IMR-90 (cell line): Measurements from ENCODE around the gene C12orf54. TPM values are rescaled to one million over a fixed set of nuclear protein-coding genes. Genes with fewer than 3 reads are reported as not detected.

Source experiments
- ATAC-seq: fragments of 200-7000 bp; cut with Tn5 transposase; 2 replicates; pipeline ENCODE4 v1.9.1; 2020; ENCODE audit warnings: low read depth, mild to moderate bottlenecking, moderate library complexity
- BruUV-seq: library from RNA; stranded (reverse); fragments of 400-500 nt; replicated peaks from 2 replicates; lab custom pipeline; 2021; lab: Mats Ljungman, UMichigan
- CTCF ChIA-PET: fragments of 300-600 bp; formaldehyde crosslinking; extraction: SDS; loops from one replicate; lab custom pipeline; 2021; ENCODE audit warnings: antibody characterized with exemption; lab: Yijun Ruan, JAX
- POLR2A ChIA-PET: fragments of 300-600 bp; sonication (Branson Sonifier 250); formaldehyde crosslinking; loops from one replicate; lab custom pipeline; 2022; ENCODE audit warnings: antibody characterized with exemption; ENCODE audit not compliant: unreplicated experiment; lab: Charles Lee
- DNase-seq: peaks from one replicate; pipeline ENCODE4 v3.0.0; 2013
- H2AFZ ChIP-seq: replicated peaks from 2 replicates; pipeline ENCODE3; 2013; ENCODE audit warnings: low read length, mild to moderate bottlenecking; ENCODE audit not compliant: poor library complexity
- H2AK5ac ChIP-seq: 2 replicates; pipeline ENCODE4 v1.6.1; 2013; ENCODE audit warnings: low read depth, low read length, inconsistent platforms
- H2AK9ac ChIP-seq: replicated peaks from 2 replicates; pipeline ENCODE3; 2013; ENCODE audit warnings: mild to moderate bottlenecking, low read depth, low read length, moderate library complexity; ENCODE audit not compliant: poor library complexity
- H2BK120ac ChIP-seq: 2 replicates; pipeline ENCODE4 v1.6.1; 2013; ENCODE audit warnings: low read depth, low read length, inconsistent platforms
- H2BK15ac ChIP-seq: 3 replicates; pipeline ENCODE4 v1.6.1; 2013; ENCODE audit warnings: low read depth, low read length, inconsistent platforms
- H2BK20ac ChIP-seq: 2 replicates; pipeline ENCODE4 v1.6.1; 2013; ENCODE audit warnings: low read depth, mild to moderate bottlenecking, inconsistent platforms, low read length, moderate library complexity
- H2BK5ac ChIP-seq: 2 replicates; pipeline ENCODE4 v1.6.1; 2013; ENCODE audit warnings: mild to moderate bottlenecking, low read depth, low read length, inconsistent platforms; ENCODE audit not compliant: poor library complexity, severe bottlenecking
- H3K14ac ChIP-seq: replicated peaks from 2 replicates; pipeline ENCODE4 v1.6.1; 2013; ENCODE audit warnings: low read depth, low read length, inconsistent platforms
- H3K18ac ChIP-seq: 2 replicates; pipeline ENCODE4 v1.6.1; 2013; ENCODE audit warnings: low read depth, low read length, control low read depth
- H3K23ac ChIP-seq: 2 replicates; pipeline ENCODE4 v1.6.1; 2013; ENCODE audit warnings: low read depth, low read length, inconsistent platforms
- H3K27ac ChIP-seq: 2 replicates; pipeline ENCODE4 v1.5.1; 2013; ENCODE audit warnings: mild to moderate bottlenecking, control low read depth, low read length; ENCODE audit not compliant: insufficient read depth
- H3K27me3 ChIP-seq: 2 replicates; pipeline ENCODE4 v1.6.1; 2013; ENCODE audit warnings: low read length; ENCODE audit not compliant: control insufficient read depth, insufficient read depth
- H3K36me3 ChIP-seq: 2 replicates; pipeline ENCODE4 v1.6.1; 2013; ENCODE audit warnings: low read length, mixed read lengths; ENCODE audit not compliant: control insufficient read depth, insufficient read depth
- H3K4ac ChIP-seq: 2 replicates; pipeline ENCODE4 v1.6.1; 2013; ENCODE audit warnings: low read depth, low read length, inconsistent platforms
- H3K4me1 ChIP-seq: 2 replicates; pipeline ENCODE4 v1.6.1; 2013; ENCODE audit warnings: low read length, mixed read lengths; ENCODE audit not compliant: control insufficient read depth, insufficient read depth
- H3K4me2 ChIP-seq: 2 replicates; pipeline ENCODE4 v1.6.1; 2013; ENCODE audit warnings: low read depth, mild to moderate bottlenecking, control low read depth, low read length, moderate library complexity
- H3K4me3 ChIP-seq: 2 replicates; pipeline ENCODE4 v1.5.1; 2013; ENCODE audit warnings: low read depth, mild to moderate bottlenecking, control low read depth, low read length, moderate library complexity; ENCODE audit not compliant: insufficient read depth
- H3K56ac ChIP-seq: 2 replicates; pipeline ENCODE4 v1.6.1; 2013; ENCODE audit warnings: low read length, inconsistent platforms; ENCODE audit not compliant: insufficient read depth; ENCODE audit errors: extremely low read depth
- H3K79me1 ChIP-seq, 2 experiments: 2 replicates each; pipeline ENCODE4 v1.6.1; 2013; ENCODE audit warnings: low read length in 2 of 2, inconsistent platforms in 1 of 2, low read depth in 1 of 2
- H3K9ac ChIP-seq: 2 replicates; pipeline ENCODE4 v1.6.1; 2013; ENCODE audit warnings: low read depth, low read length, control low read depth
- H3K9me1 ChIP-seq: 2 replicates; pipeline ENCODE4 v1.6.1; 2013; ENCODE audit warnings: low read length, inconsistent platforms; ENCODE audit not compliant: insufficient read depth
- H3K9me3 ChIP-seq: 2 replicates; pipeline ENCODE4 v1.6.1; 2013; ENCODE audit warnings: low read length; ENCODE audit not compliant: control insufficient read depth, insufficient read depth
- H4K20me1 ChIP-seq: 2 replicates; pipeline ENCODE4 v1.6.1; 2013; ENCODE audit warnings: low read length, inconsistent platforms; ENCODE audit not compliant: insufficient read depth
- H4K5ac ChIP-seq: 2 replicates; pipeline ENCODE4 v1.6.1; 2013; ENCODE audit warnings: mild to moderate bottlenecking, low read depth, low read length, control low read depth
- H4K8ac ChIP-seq, 2 experiments: 2 replicates each; pipeline ENCODE4 v1.6.1; 2013; ENCODE audit warnings: low read depth in 2 of 2, low read length in 2 of 2, control low read depth in 1 of 2, inconsistent platforms in 1 of 2
- H4K91ac ChIP-seq: 2 replicates; pipeline ENCODE4 v1.6.1; 2013; ENCODE audit warnings: low read depth, low read length, inconsistent platforms; ENCODE audit not compliant: insufficient read depth
- BHLHE40 ChIP-seq: fragments of 150-350 bp; IDR thresholded peaks from 2 replicates; pipeline ENCODE4 v1.6.1; 2016; ENCODE audit warnings: mild to moderate bottlenecking, low read depth, low read length
- CEBPB ChIP-seq: IDR thresholded peaks from 2 replicates; pipeline ENCODE4 v1.6.1; 2012; ENCODE audit warnings: low read depth, low read length, improper control_type of control experiment
- CHD1 ChIP-seq: IDR thresholded peaks from 2 replicates; pipeline ENCODE4 v1.6.1; 2012; ENCODE audit warnings: low read depth, low read length, improper control_type of control experiment
- FOS ChIP-seq: fragments of 150-350 bp; IDR thresholded peaks from 2 replicates; pipeline ENCODE4 v1.6.1; 2016; ENCODE audit warnings: low read depth, low read length
- NFE2L2 ChIP-seq: fragments of 150-350 bp; IDR thresholded peaks from 2 replicates; pipeline ENCODE4 v1.6.1; 2016; ENCODE audit warnings: low read depth, mild to moderate bottlenecking, low read length
- POLR2A ChIP-seq: IDR thresholded peaks from 2 replicates; pipeline ENCODE4 v1.6.1; 2012; ENCODE audit warnings: mild to moderate bottlenecking, low read depth, low read length
- RAD21 ChIP-seq: IDR thresholded peaks from 2 replicates; pipeline ENCODE4 v1.6.1; 2012; ENCODE audit warnings: low read length, improper control_type of control experiment
- RCOR1 ChIP-seq: IDR thresholded peaks from 2 replicates; pipeline ENCODE4 v1.6.1; 2012; ENCODE audit warnings: mild to moderate bottlenecking, low read length, improper control_type of control experiment; ENCODE audit not compliant: insufficient replicate concordance
- RFX5 ChIP-seq: IDR thresholded peaks from 2 replicates; pipeline ENCODE4 v1.8.0; 2012; ENCODE audit warnings: low read depth, mild to moderate bottlenecking, low read length, moderate library complexity
- SMC3 ChIP-seq: fragments of 150-350 bp; IDR thresholded peaks from 2 replicates; pipeline ENCODE4 v1.6.1; 2016; ENCODE audit warnings: low read depth, mild to moderate bottlenecking, antibody characterized with exemption, low read length, moderate library complexity
- WGBS, 2 experiments: methylation state at CpG; one replicate each; pipeline versions ENCODE4 v1.1.5 to v1.1.7; 2013; ENCODE audit warnings: missing lambda C conversion rate in 2 of 2; ENCODE audit not compliant: insufficient read length in 1 of 2; ENCODE audit errors: extremely low coverage in 2 of 2; 5-methylcytosine and 5-hydroxymethylcytosine counted together
- dilution Hi-C: fragments of 300-500 bp; cut with HindIII; formaldehyde crosslinking; loops from one replicate; pipeline ENCODE4 v1.14.3; 2018; ENCODE audit warnings: low sequenced_read_pairs; ENCODE audit not compliant: unreplicated experiment
- in situ Hi-C: fragments of 300-500 bp; cut with MboI; formaldehyde crosslinking; loops from 3 replicates; pipeline ENCODE4 v1.14.3; 2019; ENCODE audit warnings: low sequenced_read_pairs, inconsistent platforms, mixed read lengths
- intact Hi-C: fragments of 100-400 bp; cut with micrococcal nuclease; formaldehyde crosslinking; loops from 2 replicates; pipeline ENCODE4 v1.10.0; 2022
- polyA plus RNA-seq, 3 experiments: library from polyadenylated mRNA; depleted of rRNA; stranded (reverse); fragments of >200 nt; gene quantifications; 2 replicates each; pipeline ENCODE4 v1.2.3, GENCODE V29; 2012; ENCODE audit warnings: low replicate concordance in 1 of 3
- total RNA-seq: library from RNA; depleted of rRNA; stranded (reverse); fragments of >200 nt; gene quantifications from 2 replicates; pipeline ENCODE4 v1.2.3, GENCODE V29; 2012
- TF ChIP-seq, protein P1 (sequence below): fragments of 150-350 bp; IDR thresholded peaks from 2 replicates; pipeline ENCODE4 v1.6.1; 2017; ENCODE audit warnings: mild to moderate bottlenecking, antibody characterized with exemption, low read length, low read depth
- TF ChIP-seq, protein P2 (sequence below): fragments of 150-350 bp; IDR thresholded peaks from 2 replicates; pipeline ENCODE4 v1.6.1; 2016; ENCODE audit warnings: low read depth, mild to moderate bottlenecking, low read length, moderate library complexity, borderline replicate concordance

C12orf54 gene
- total and polyA plus RNA-seq, 2 of the 4 experiments (the other 2 are of a cell fraction) = not detected

DNA sequence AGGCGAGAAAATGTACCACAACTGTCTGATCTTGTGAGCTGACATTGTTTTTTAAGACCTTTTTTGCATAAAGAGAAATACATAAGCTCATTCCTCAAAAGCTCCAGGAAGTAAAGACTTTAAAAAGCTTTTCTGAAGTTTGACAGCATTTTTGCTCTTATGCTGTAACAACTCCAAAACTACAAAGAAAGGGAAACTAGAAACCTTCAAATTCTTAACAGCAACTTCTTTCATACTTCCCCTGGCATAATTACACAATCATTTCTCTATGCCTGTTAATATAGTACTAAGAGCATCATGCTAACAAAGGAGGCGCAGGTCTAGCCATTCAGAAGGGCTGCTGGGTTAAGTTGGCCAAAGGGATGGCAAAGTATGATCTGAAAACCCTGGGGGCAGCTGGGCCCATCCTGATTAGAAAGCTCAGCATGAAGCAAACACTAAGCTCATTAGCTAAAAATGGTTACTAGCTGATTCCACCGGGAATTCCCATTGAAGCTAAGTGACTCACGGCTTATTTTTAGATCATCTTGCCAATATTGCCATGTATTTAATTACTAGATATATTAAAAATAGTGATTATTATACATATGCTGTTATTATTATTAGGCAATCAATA lies 36.0 kb upstream of the C12orf54 start:
- H3K14ac ChIP-seq = no peak overlapping the region
- H4K91ac ChIP-seq = no peak overlapping the region
- H4K8ac ChIP-seq = no peak overlapping the region
- no peak overlapping the region for H2BK20ac ChIP-seq
- no peak overlapping the region for H3K4me3 ChIP-seq
- H3K27ac ChIP-seq = no peak overlapping the region
- H3K56ac ChIP-seq = no peak overlapping the region
- H3K4me1 ChIP-seq = no peaks in the 10 kb centered on the region
- H3K9me3 ChIP-seq = no peaks in the 10 kb centered on the region
- no peak overlapping the region for H2BK5ac ChIP-seq
- in situ Hi-C loops = no loop called here
- H4K5ac ChIP-seq = no peak overlapping the region
- no peaks in the 10 kb centered on the region for H3K9me1 ChIP-seq
- no peaks in the 10 kb centered on the region for H3K79me1 ChIP-seq
- H2AK9ac ChIP-seq = no peak overlapping the region
- dilution Hi-C loops = no loop called here
- WGBS, 2 experiments = no CpG with 5 or more reads among the region's 4 CpGs
- ChIA-PET CTCF (no interaction called here), POLR2A (no interaction called here)
- TF ChIP-seq CEBPB (no peak), BHLHE40 (no peak), RCOR1 (no peak), POLR2A (no peak), SMC3 (no peak), RAD21 (no peak), FOS (no peak), NFE2L2 (no peak), RFX5 (no peak), CHD1 (no peak)
- TF ChIP-seq, protein P1, sequence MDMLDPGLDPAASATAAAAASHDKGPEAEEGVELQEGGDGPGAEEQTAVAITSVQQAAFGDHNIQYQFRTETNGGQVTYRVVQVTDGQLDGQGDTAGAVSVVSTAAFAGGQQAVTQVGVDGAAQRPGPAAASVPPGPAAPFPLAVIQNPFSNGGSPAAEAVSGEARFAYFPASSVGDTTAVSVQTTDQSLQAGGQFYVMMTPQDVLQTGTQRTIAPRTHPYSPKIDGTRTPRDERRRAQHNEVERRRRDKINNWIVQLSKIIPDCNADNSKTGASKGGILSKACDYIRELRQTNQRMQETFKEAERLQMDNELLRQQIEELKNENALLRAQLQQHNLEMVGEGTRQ = no peak
- TF ChIP-seq, protein P2, sequence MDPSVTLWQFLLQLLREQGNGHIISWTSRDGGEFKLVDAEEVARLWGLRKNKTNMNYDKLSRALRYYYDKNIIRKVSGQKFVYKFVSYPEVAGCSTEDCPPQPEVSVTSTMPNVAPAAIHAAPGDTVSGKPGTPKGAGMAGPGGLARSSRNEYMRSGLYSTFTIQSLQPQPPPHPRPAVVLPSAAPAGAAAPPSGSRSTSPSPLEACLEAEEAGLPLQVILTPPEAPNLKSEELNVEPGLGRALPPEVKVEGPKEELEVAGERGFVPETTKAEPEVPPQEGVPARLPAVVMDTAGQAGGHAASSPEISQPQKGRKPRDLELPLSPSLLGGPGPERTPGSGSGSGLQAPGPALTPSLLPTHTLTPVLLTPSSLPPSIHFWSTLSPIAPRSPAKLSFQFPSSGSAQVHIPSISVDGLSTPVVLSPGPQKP = no peak
- no peaks in the 10 kb centered on the region; the same call in 1 of the 2 replicates for H3K27me3 ChIP-seq
- H3K36me3 ChIP-seq = no peaks in the 10 kb centered on the region
- no TSS peak for BruUV-seq
- H2BK15ac ChIP-seq = no peak overlapping the region
- no peak overlapping the region for H3K23ac ChIP-seq
- H2AK5ac ChIP-seq = no peak overlapping the region
- H2AFZ ChIP-seq = no peak overlapping the region
- H3K4me2 ChIP-seq = no peak overlapping the region
- no peak overlapping the region for H3K9ac ChIP-seq
- H4K20me1 ChIP-seq = no peaks in the 10 kb centered on the region
- H3K4ac ChIP-seq = no peak overlapping the region
- H3K18ac ChIP-seq = no peak overlapping the region
- intact Hi-C loops = no loop called here
- no peak for DNase-seq
- no peak for ATAC-seq
- no peak overlapping the region for H2BK120ac ChIP-seq
